Anterior cingulate cortex (tissue), 58 donors: Measurements from ENCODE around the gene CASQ2.

Experiments
- DNase-seq, 58 donors: peaks; one replicate each; lab custom pipeline; 2025; lab: John Stamatoyannopoulos, UW

The CASQ2 gene

GRCh38 chr1:115740811-115741210, 27.7 kb downstream of the CASQ2 start:
- DNase-seq: no peak

- DNase-seq: no peak
These were observed 36.2 kb downstream of the CASQ2 start for GRCh38 chr1:115732316-115732715.

- DNase-seq: no peak
These were observed 38.8 kb downstream of the CASQ2 start for GRCh38 chr1:115729756-115730155.

DNA sequence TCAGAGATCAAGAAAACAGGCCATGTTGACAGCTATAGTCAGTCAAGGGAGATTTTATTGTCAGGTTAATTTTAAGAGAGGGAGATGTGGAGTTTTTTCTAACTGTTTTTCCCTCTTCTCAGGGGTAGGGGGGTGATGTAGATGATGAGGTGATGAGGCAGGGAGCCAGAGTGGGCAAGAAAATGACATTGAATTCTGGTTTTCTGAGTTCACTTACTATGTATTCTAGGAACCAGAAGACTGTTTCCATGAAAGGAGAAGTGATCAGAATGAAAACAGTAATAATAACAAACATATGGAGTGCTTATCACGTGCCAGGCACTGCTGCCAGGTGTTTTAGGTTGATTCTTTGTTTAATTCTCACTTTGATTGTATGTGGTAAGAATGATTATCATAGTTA, 40.2 kb downstream of the CASQ2 start:
- no peak for DNase-seq

DNA sequence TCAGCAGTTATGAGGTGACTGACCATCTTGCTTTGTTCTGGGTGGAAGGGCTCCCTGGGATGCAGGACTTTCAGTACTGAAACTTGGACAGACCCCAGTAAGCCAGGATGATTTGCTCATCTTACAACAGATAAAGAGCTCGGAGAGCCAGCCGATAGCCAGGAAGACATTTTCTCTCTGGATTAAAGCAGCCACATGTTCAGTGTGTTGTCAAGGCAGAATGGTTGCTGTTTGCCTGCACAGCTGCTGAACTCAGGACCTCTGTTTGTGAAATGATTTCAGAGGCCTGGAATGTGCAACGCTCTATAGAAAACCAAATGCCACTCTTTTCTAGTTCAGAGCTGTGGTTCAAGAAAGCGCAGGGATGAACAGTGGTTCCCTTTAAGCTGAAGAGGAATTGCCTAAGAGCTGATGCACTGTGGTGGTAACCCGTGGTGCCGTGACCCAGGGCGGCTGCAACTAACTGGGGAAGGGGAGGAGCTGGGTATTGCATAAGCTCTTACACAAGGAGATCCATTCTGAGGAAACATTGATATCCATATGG, 40.7 kb downstream of the CASQ2 start:
- no peak for DNase-seq

DNA sequence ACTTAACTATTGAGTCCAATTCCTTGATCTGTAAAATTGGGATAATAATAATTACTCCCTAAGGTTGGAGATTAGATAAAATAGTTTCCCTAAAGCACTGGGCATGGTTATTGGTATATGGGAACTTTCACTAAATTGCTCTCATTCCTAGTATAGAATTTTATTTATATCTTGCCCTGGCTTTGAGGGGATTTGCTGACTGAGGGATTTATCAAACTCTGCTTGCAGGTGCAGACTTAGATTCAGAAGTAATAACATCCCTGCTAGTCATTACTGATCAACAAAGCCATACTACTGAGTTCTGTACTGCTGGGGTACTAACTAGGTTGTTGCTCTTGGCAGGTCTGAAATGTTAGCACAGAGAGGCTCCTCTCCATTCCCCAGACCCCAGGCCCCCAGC, 41.9 kb downstream of the CASQ2 start:
- no peak for DNase-seq

DNA sequence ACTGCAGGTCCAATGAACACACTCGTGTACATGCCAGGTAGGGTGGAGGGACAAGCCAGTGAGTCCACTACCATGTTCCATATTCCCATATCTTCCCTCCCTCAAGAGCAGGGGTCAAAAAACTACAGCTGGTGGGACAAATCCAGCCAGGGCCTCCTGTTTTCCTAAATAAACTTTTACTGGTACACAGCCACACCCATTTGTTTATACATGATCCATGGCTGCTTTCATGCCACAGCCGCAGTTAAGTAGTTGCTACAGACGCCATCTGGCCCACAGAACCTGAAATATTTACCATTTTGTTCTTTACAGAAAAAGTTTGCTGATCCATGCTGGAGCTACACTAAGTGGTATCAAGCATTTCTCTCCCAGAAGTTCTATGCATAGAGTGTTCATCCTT, 42.4 kb downstream of the CASQ2 start:
- DNase-seq: no peak

- DNase-seq: no peak
These were observed 42.9 kb downstream of the CASQ2 start for GRCh38 chr1:115725600-115725999.

DNA sequence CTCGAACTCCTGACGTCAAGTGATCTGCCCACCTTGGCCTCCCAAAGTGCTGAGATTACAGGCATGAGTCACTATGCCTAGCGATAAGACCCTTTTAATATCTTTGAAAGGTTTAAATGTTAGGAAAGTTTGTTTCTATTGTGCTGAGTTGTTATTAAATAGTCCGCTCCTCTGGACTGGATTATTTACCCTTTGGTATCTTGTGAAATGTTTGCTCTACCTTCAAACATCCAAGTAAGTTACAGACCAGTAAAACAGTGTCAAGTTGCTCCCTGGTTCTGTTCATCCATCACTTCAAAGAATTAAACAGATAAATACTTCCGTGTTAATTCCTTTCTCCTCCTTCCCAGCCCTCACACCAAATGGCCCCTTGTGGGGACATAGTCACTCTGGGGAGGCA, 44.8 kb downstream of the CASQ2 start:
- DNase-seq: no peak

- DNase-seq: no peak
These were observed 46.3 kb downstream of the CASQ2 start for GRCh38 chr1:115722221-115722620.

- peak in 1 of 58 donors; percentile 3 for DNase-seq
These were observed 49.2 kb downstream of the CASQ2 start for GRCh38 chr1:115719285-115719684.

GRCh38 chr1:115718011-115718754, 50.3 kb downstream of the CASQ2 start:
- DNase-seq: no peak

DNA sequence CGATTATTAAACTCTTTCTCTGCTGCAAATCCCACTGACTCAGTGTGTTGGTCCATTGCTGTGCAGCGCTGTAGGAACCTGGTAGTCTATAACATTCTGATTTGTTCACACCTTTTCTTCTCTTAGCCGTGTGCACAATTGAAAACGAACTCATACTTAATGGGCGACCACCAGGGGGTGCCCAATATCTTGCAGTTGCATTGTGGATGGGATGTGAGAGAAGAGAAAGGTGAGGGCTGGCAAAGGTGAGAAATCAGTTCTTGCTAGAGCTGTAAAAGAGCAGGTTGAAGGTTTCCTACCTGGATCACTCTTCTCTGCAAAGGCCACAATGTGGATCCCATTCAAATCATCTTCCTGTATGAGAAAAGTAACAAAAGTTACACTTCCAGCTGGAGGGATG, 51.0 kb downstream of the CASQ2 start:
- peak in 18 of 58 donors; percentile 1 to 60 (median 9) for DNase-seq

DNA sequence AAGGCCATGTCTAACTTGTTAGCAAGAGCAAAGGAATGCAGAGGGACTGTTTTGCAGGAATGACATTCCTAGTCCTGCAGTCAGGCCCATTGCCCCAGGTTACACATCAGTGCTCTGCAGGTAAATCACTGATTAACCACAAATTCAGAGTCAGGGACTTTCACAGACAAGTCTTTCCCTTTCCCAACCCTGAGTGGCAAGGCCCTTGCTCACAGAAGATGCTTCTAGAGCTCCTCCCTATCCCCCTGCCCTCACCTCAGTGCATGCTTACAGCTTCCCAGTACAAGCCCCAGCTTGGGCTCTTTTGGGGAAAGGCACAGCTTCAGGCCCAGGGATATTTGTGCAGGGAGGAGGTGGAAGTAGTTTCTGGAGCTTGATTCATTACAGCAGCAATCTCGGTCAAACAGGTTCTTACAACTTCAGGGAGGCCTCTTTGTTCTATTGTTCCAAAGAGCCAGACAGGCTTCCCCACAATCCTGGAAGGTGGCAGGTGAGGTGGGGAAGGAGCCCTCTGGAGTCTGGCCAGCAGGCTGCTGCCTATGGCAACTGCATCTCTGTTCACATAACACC, 53.9 kb downstream of the CASQ2 start:
- no peak for DNase-seq

- no peak for DNase-seq
These were observed 54.6 kb downstream of the CASQ2 start for GRCh38 chr1:115713906-115714305.

DNA sequence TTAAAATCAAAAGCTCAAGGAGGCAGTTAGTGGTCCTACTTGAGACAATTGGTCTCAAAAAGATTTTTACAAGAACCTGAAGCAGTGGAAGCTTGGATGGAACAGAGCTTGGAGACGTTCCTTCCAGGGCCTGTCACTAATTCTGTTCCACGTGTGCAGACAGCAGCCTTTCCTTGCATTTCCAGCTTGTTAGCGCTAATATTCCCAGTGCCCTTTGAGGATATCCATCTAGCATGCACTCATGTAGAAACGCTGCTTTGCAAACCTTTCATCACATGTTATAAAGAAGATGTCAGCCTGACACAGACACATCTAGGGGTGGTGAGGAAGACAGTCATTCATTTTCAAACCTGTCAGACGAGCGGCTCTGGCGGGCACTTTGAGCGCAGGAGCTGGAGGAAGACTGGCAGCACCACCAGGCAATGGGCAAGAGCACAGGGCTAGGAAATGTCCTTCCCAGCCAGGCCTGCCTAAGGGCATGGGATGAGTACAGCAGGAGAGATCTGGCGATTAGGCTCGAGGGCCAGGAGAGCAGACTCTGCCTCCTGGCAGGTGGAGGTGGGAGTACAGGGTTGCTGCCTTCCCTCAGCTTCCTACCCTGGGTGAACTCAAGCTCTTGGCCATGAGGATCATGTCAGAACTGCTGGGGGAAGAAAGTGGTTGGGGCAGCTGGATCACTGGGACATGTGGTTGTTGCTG, 55.5 kb downstream of the CASQ2 start:
- no peak for DNase-seq

- no peak for DNase-seq
These were observed 57.5 kb downstream of the CASQ2 start for GRCh38 chr1:115710859-115711624.

DNA sequence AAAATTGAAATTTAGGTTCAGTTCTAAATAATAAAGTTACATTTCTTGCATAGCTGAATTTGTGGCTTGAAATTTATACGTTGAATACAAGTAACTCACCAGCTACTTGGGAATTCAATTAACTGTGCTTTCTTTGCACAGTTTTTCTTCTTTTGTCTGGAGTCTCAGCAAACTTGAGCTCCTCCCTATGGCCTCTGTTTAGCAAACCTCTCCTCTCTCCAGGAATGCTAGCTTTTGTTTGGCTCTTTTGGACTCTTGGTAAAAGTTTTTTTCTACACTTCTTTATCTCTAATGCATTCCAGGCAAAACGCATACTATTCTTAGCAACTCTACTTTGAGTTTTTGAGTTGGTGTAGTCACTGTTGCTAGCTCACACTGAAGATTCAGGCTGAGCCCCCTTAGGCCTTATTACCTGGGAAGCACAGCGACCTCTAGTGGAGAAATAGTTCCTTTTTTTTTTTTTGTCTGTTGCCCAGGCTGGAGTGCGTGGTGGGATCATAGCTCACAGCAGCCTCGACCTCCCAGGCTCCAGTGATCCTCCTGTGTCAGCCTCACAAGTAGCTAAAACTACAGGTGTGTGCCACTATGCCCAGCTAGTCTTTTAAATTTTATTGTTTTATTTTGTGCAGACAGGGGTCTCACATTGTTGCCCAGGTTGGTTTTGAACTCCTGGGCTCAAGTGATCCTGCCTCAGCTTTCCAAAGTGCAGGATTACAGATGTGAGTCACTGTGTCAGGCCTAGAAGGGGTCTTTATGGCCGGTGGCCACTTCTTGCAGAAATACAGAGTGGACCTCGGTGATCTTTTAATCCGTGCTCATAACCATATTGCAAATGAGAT, 61.7 kb downstream of the CASQ2 start:
- DNase-seq: no peak

DNA sequence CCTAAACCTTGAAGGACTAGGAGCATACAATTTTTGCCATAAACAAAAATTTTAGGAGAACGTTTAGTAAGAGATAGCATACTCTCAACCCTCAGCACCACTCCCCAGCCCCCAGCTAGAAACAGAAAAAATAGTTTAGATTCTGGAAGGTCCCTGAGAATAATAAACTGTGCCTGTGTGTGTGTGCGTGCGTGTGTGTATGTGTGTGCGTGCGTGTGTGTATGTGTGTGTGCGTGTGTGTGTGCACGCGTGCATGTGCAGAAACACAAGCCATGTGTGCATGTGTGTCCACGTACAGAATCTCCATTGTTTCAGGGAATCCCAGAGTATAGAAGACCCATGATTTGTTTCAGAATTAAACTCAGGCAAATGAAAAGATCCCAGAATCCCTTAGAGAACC, 62.6 kb downstream of the CASQ2 start:
- DNase-seq: no peak
